ENCODE data around the gene TMEM190. TPM values are rescaled to one million over a fixed set of nuclear protein-coding genes. Genes with fewer than 3 reads are reported as not detected.

The TMEM190 gene
- total and polyA plus RNA-seq, 9 of the 15 experiments (the other 6 are each of a cell fraction or from before 2014, with no cell fraction given): not detected

GRCh38 chr19:55339105-55339888 is 37.3 kb upstream of the TMEM190 start, which contains the start of gene KMT5C:
Gene KMT5C, plus strand, starts transcription at chr19:55339876. Its CDS starts 2,061 bp downstream, at chr19:55341937.
- Histone ChIP-seq H3K4me2 (ENCODE audit: insufficient read depth, low read length) (peak within 1 kb of the TSS; percentile 97), H3K27me3 (ENCODE audit: control insufficient read depth in 2 of 2, insufficient read depth in 2 of 2, low read length in 2 of 2) (no peaks in the 10 kb centered on the region), H3K4me1 (replicated peaks in 1 of 2; ENCODE audit: control insufficient read depth in 2 of 2, insufficient read depth in 2 of 2, low read length in 2 of 2) (peaks cover 7 to 46% of the 10 kb centered on the region in 2 experiments; a peak in 4 of 5 replicates), H3K27ac (ENCODE audit: extremely low read depth, low read depth, low read length) (peak within 1 kb of the TSS; percentile 97), H3K9me1 (ENCODE audit: control insufficient read depth, insufficient read depth, low read length) (no peaks in the 10 kb centered on the region), H4K20me1 (replicated peaks; ENCODE audit: control insufficient read depth, insufficient read depth, low read length) (0 out of 2 replicates have a peak, but pooled peaks cover 6% of the 10 kb centered on the region), H3K4me3 (peak within 1 kb of the TSS; percentile 92), H3K9me3 (replicated peaks; ENCODE audit: control insufficient read depth, insufficient read depth, low read depth, low read length) (no peaks in the 10 kb centered on the region), H2AFZ (ENCODE audit: low read depth, low read length) (peak within 1 kb of the TSS; percentile 96), H3K79me2 (ENCODE audit: control insufficient read depth, insufficient read depth, low read length) (peaks cover 24% of the 10 kb centered on the region), H3K9ac (ENCODE audit: insufficient read depth in 1 of 2, low read depth in 2 of 2, low read length in 2 of 2) (peak within 1 kb of the TSS; percentile 97 to 99), H3K36me3 (ENCODE audit: control insufficient read depth, insufficient read depth, low read length) (peaks cover 26% of the 10 kb centered on the region; the same call in 2 of the 3 replicates)
- ChIA-PET CTCF (ENCODE audit: low intra/inter-chr PET ratio) (no interaction called here), POLR2A (interaction anchor here (0.6 to 2.3 kb wide), 29 partner anchors 10 to 326 kb away, joined by 3 to 14 read pairs (median 4); partner anchors contain the start of genes HSPBP1, PPP6R1, RPL28 and TMEM150B)
- BruUV-seq (replicated peaks): no TSS peak
- in situ Hi-C loops (cut with MboI): no loop called here
- FAIRE-seq (peak; percentile 100), ATAC-seq (peak; percentile 91), DNase-seq (ENCODE audit: extremely low read depth in 1 of 4, low spot score in 3 of 4) (peak; percentile 99 to 100 (median 100))
- WGBS (ENCODE audit: insufficient coverage, low coverage, missing lambda C conversion rate): under 1% methylated on average over 45 of the region's 63 CpGs
- intact Hi-C loops (cut with micrococcal nuclease): loop anchor here (5.0 kb wide), 1 partner anchor 37 kb away; no protein-coding TSS in a partner anchor
- TF ChIP-seq BMI1 (IDR thresholded peaks at IDR 0.05; ENCODE audit: low read length) (peak; percentile 91), HDAC1 (IDR thresholded peaks at IDR 0.05) (no peak), SOX6 (IDR thresholded peaks at IDR 0.05) (no peak), CBX2 (IDR thresholded peaks at IDR 0.05; ENCODE audit: insufficient read depth, low read length, poor library complexity, severe bottlenecking) (no peak), NR2F6 (CRISPR knock-in tag; IDR thresholded peaks at IDR 0.05) (no peak), NFATC3 (IDR thresholded peaks at IDR 0.05) (no peak), ETV6 (IDR thresholded peaks at IDR 0.05; ENCODE audit: borderline replicate concordance in 1 of 2, low read depth in 2 of 2, low read length in 1 of 2) (no peak), ETV6 (CRISPR knock-in tag; IDR thresholded peaks at IDR 0.05; ENCODE audit: borderline replicate concordance) (no peak), HDAC8 (tag; IDR thresholded peaks at IDR 0.05) (no peak), ZNF23 (CRISPR knock-in tag; IDR thresholded peaks at IDR 0.05) (no peak), ZNF184 (CRISPR knock-in tag; IDR thresholded peaks at IDR 0.05) (no peak), ZBTB33 (CRISPR knock-in tag; IDR thresholded peaks at IDR 0.05) (no peak), ZNF174 (CRISPR knock-in tag; IDR thresholded peaks at IDR 0.05) (no peak), PPARD (CRISPR knock-in tag; IDR thresholded peaks at IDR 0.05) (no peak), NFYB (IDR thresholded peaks at IDR 0.05; ENCODE audit: extremely low read depth, insufficient read length) (peak; percentile 92), NRF1 (conservative IDR thresholded peaks at IDR 0.05 in 1 of 2, IDR thresholded peaks at IDR 0.05 in 1 of 2) (peak; percentile 92 to 94), ZNF197 (CRISPR knock-in tag; IDR thresholded peaks at IDR 0.05; ENCODE audit: low read depth) (no peak), FOXJ2 (tag; IDR thresholded peaks at IDR 0.05) (peak; percentile 92), ZNF253 (CRISPR knock-in tag; conservative IDR thresholded peaks at IDR 0.05) (no peak), ZZZ3 (IDR thresholded peaks at IDR 0.05) (no peak), ETV1 (tag; conservative IDR thresholded peaks at IDR 0.05; ENCODE audit: low read depth) (no peak)

Data from K562 (cell line).